Chondrocyte (in vitro differentiated cells): ENCODE data around the gene OR8D1. TPM values are rescaled to one million over a fixed set of nuclear protein-coding genes. Genes with fewer than 3 reads are reported as not detected.

Experiments used
- DNase-seq: peaks from one replicate; pipeline ENCODE4 v3.0.0; 2021; ENCODE audit warnings: mixed read lengths, low spot score
- H3K27ac Mint-ChIP-seq: one replicate; pipeline ENCODE4 v1.8.0; 2021; ENCODE audit warnings: mild to moderate bottlenecking, moderate library complexity, mixed read lengths; ENCODE audit not compliant: unreplicated experiment
- H3K27me3 Mint-ChIP-seq: 2 replicates; pipeline ENCODE4 v1.8.0; 2021; ENCODE audit warnings: low read depth, mixed read lengths
- H3K36me3 Mint-ChIP-seq: 2 replicates; pipeline ENCODE4 v1.8.0; 2021; ENCODE audit warnings: low read depth, mixed read lengths
- H3K4me1 Mint-ChIP-seq: 2 replicates; pipeline ENCODE4 v1.8.0; 2021; ENCODE audit warnings: low read depth, mild to moderate bottlenecking, mixed read lengths
- H3K4me3 Mint-ChIP-seq: one replicate; pipeline ENCODE4 v1.8.0; 2021; ENCODE audit warnings: mild to moderate bottlenecking, moderate library complexity, mixed read lengths; ENCODE audit not compliant: unreplicated experiment
- H3K9me3 Mint-ChIP-seq: 2 replicates; pipeline ENCODE4 v1.8.0; 2021; ENCODE audit warnings: low read depth, mixed read lengths
- CTCF ChIP-seq: fragments of 200-600 bp; sonication (generic); IDR thresholded peaks from 2 replicates; pipeline ENCODE4 v1.5.0; 2021; ENCODE audit warnings: antibody characterized with exemption, mild to moderate bottlenecking, moderate library complexity
- total RNA-seq: library from RNA; stranded (reverse); gene quantifications from 3 replicates; pipeline ENCODE4 v1.2.1, GENCODE V29; 2021

OR8D1 gene
- total RNA-seq, 1 donor from 2014 or later, result not detected

- no peak for DNase-seq
- Mint-ChIP-seq H3K9me3 (no peaks in the 10 kb centered on the region), H3K36me3 (no peaks in the 10 kb centered on the region), H3K27me3 (peaks cover 14% of the 10 kb centered on the region), H3K27ac (no peak within 1 kb of the TSS), H3K4me1 (no peaks in the 10 kb centered on the region), H3K4me3 (no peak within 1 kb of the TSS)
- TF ChIP-seq CTCF, result no peak
Measured at GRCh38 chr11:124320097-124320496, 6.3 kb upstream of the OR8D1 start, which contains the start of gene OR8D2. OR8D2 (minus strand) TSS chr11:124320197; CDS start chr11:124320197, 0 bp downstream.

GRCh38 chr11:124315052-124315451, 1.3 kb upstream of the OR8D1 start:
- no peak for DNase-seq
- H3K9me3 Mint-ChIP-seq, result no peaks in the 10 kb centered on the region
- TF ChIP-seq CTCF, result no peak
- H3K27ac Mint-ChIP-seq, result no peak overlapping the region
- peaks cover 9% of the 10 kb centered on the region for H3K27me3 Mint-ChIP-seq
- no peaks in the 10 kb centered on the region for H3K4me1 Mint-ChIP-seq
- no peak overlapping the region for H3K4me3 Mint-ChIP-seq
- no peaks in the 10 kb centered on the region for H3K36me3 Mint-ChIP-seq

- Mint-ChIP-seq H3K4me3 (no peak overlapping the region), H3K4me1 (no peaks in the 10 kb centered on the region), H3K27ac (no peak overlapping the region), H3K9me3 (no peaks in the 10 kb centered on the region), H3K27me3 (peaks cover 20% of the 10 kb centered on the region), H3K36me3 (no peaks in the 10 kb centered on the region)
- no peak for TF ChIP-seq CTCF
- DNase-seq, result no peak
Measured at GRCh38 chr11:124313131-124313530, 618 bp downstream of the OR8D1 start.

- Mint-ChIP-seq H3K4me1 (no peaks in the 10 kb centered on the region), H3K36me3 (no peaks in the 10 kb centered on the region), H3K9me3 (no peaks in the 10 kb centered on the region), H3K27me3 (peaks cover 17% of the 10 kb centered on the region), H3K27ac (no peak overlapping the region), H3K4me3 (no peak overlapping the region)
- TF ChIP-seq CTCF, result no peak
- DNase-seq, result no peak
Measured at GRCh38 chr11:124311670-124312069, 2.1 kb downstream of the OR8D1 start.

- no peaks in the 10 kb centered on the region for H3K4me1 Mint-ChIP-seq
- H3K27me3 Mint-ChIP-seq, result peaks cover 17% of the 10 kb centered on the region
- no peak overlapping the region for H3K27ac Mint-ChIP-seq
- no peak for DNase-seq
- H3K36me3 Mint-ChIP-seq, result no peaks in the 10 kb centered on the region
- H3K9me3 Mint-ChIP-seq, result no peaks in the 10 kb centered on the region
- H3K4me3 Mint-ChIP-seq, result no peak overlapping the region
- no peak for TF ChIP-seq CTCF
Measured at GRCh38 chr11:124311269-124311668, 2.5 kb downstream of the OR8D1 start.
